HG02973 (cell line): ENCODE data around the gene FNTB.
"Not testable (repeated sequence)": the region's sequence is repeated elsewhere in the genome, so short reads cannot be mapped to it uniquely, and the experiment has no call there.

Source experiments
- ATAC-seq: cut with Tn5 transposase; IDR thresholded peaks from one replicate; pipeline ENCODE4 v1.9.1; 2021; ENCODE audit warnings: moderate library complexity; ENCODE audit not compliant: unreplicated experiment

FNTB gene

GRCh38 chr14:65080960-65081747 is 94.5 kb downstream of the FNTB start:
- ATAC-seq: no peak

- ATAC-seq: no peak
Measured at GRCh38 chr14:65082930-65083329, 96.2 kb downstream of the FNTB start.

- ATAC-seq: no peak
Measured at GRCh38 chr14:65084554-65085505, 98.1 kb downstream of the FNTB start.

- not testable (repeated sequence) for ATAC-seq
Measured at GRCh38 chr14:65086686-65087085, 100.0 kb downstream of the FNTB start.

- ATAC-seq: not testable (repeated sequence)
Measured at GRCh38 chr14:65087835-65088234, 101.1 kb downstream of the FNTB start.

GRCh38 chr14:65092349-65092748 is 105.7 kb downstream of the FNTB start:
- no peak for ATAC-seq

GRCh38 chr14:65095633-65096205 is 109.0 kb downstream of the FNTB start:
- ATAC-seq: no peak

- ATAC-seq: no peak
Measured at GRCh38 chr14:65096323-65097089, 109.8 kb downstream of the FNTB start.

GRCh38 chr14:65098586-65098985 is 111.9 kb downstream of the FNTB start:
- no peak for ATAC-seq

GRCh38 chr14:65100922-65101541 is 114.3 kb downstream of the FNTB start:
- no peak for ATAC-seq

GRCh38 chr14:65101631-65102440 is 115.1 kb downstream of the FNTB start:
- ATAC-seq: no peak

GRCh38 chr14:65102441-65103149 is 115.9 kb downstream of the FNTB start, which contains the start of gene MAX:
Gene MAX, minus strand, starts transcription at chr14:65102517. Its CDS starts 178 bp downstream, at chr14:65102339.
- peak; percentile 83 for ATAC-seq

GRCh38 chr14:65103150-65103760 is 116.6 kb downstream of the FNTB start:
- no peak for ATAC-seq

GRCh38 chr14:65104791-65105190 is 118.1 kb downstream of the FNTB start:
- no peak for ATAC-seq

- no peak for ATAC-seq
Measured at GRCh38 chr14:65106316-65106715, 119.6 kb downstream of the FNTB start.

- no peak for ATAC-seq
Measured at GRCh38 chr14:65106736-65107135, 120.0 kb downstream of the FNTB start.

- ATAC-seq: no peak
Measured at GRCh38 chr14:65107200-65107599, 120.5 kb downstream of the FNTB start.

GRCh38 chr14:65109357-65109756 is 122.7 kb downstream of the FNTB start:
- no peak for ATAC-seq
